Neural crest cell (in vitro differentiated cells): ENCODE measurements around the gene VWA5B2. TPM values are rescaled to one million over a fixed set of nuclear protein-coding genes. Genes with fewer than 3 reads are reported as not detected.
"Not testable (repeated sequence)": the region's sequence is repeated elsewhere in the genome, so short reads cannot be mapped to it uniquely, and the experiment has no call there.

Experiments used
- DNase-seq: peaks from one replicate; pipeline ENCODE4 v3.0.0; 2021; ENCODE audit warnings: low read depth, mixed read lengths, low spot score
- H3K27ac Mint-ChIP-seq: one replicate; pipeline ENCODE4 v1.8.0; 2021; ENCODE audit warnings: mild to moderate bottlenecking, mixed read lengths; ENCODE audit not compliant: unreplicated experiment
- H3K27me3 Mint-ChIP-seq: 2 replicates; pipeline ENCODE4 v1.8.0; 2021; ENCODE audit warnings: low read depth, mild to moderate bottlenecking, mixed read lengths
- H3K36me3 Mint-ChIP-seq: 2 replicates; pipeline ENCODE4 v1.8.0; 2021; ENCODE audit warnings: low read depth, mild to moderate bottlenecking, mixed read lengths
- H3K4me1 Mint-ChIP-seq: 2 replicates; pipeline ENCODE4 v1.8.0; 2021; ENCODE audit warnings: mixed read lengths
- H3K4me3 Mint-ChIP-seq: one replicate; pipeline ENCODE4 v1.8.0; 2021; ENCODE audit warnings: mild to moderate bottlenecking, mixed read lengths
- H3K9me3 Mint-ChIP-seq: 2 replicates; pipeline ENCODE4 v1.8.0; 2021; ENCODE audit warnings: mixed read lengths
- CTCF ChIP-seq: fragments of 200-600 bp; sonication (generic); conservative IDR thresholded peaks from 2 replicates; pipeline ENCODE4 v1.5.0; 2021; ENCODE audit warnings: antibody characterized with exemption, mild to moderate bottlenecking
- total RNA-seq: library from RNA; stranded (reverse); gene quantifications from 2 replicates; pipeline ENCODE4 v1.2.1, GENCODE V29; 2021

The VWA5B2 gene
- total RNA-seq, 1 donor from 2014 or later = 0.56 TPM

GRCh38 chr3:184261270-184261853 lies 32.0 kb downstream of the VWA5B2 start, which contains the start of gene CAMK2N2:
TSS of gene CAMK2N2 (minus strand) at chr3:184261553. CDS start at chr3:184261285, 268 bp downstream.
- peaks cover 80% of the 10 kb centered on the region for H3K27me3 Mint-ChIP-seq

GRCh38 chr3:184261854-184262763 lies 32.7 kb downstream of the VWA5B2 start:
- peaks cover 18% of the 10 kb centered on the region for H3K4me1 Mint-ChIP-seq
- peak overlapping the region; percentile 86 for H3K4me3 Mint-ChIP-seq
- H3K36me3 Mint-ChIP-seq = no peaks in the 10 kb centered on the region
- TF ChIP-seq CTCF = no peak
- H3K27me3 Mint-ChIP-seq = peaks cover 81% of the 10 kb centered on the region
- no peak overlapping the region for H3K27ac Mint-ChIP-seq
- no peak for DNase-seq
- H3K9me3 Mint-ChIP-seq = no peaks in the 10 kb centered on the region

More at GRCh38 chr3:184261270-184261853, 32.0 kb downstream of the VWA5B2 start, which contains the start of gene CAMK2N2:
- DNase-seq = peak; percentile 58
- H3K9me3 Mint-ChIP-seq = no peaks in the 10 kb centered on the region
- H3K4me3 Mint-ChIP-seq = peak within 1 kb of the TSS; percentile 90
- H3K4me1 Mint-ChIP-seq = peaks cover 18% of the 10 kb centered on the region
- H3K27ac Mint-ChIP-seq = peak within 1 kb of the TSS; percentile 19
- no peak for TF ChIP-seq CTCF
- H3K36me3 Mint-ChIP-seq = no peaks in the 10 kb centered on the region

GRCh38 chr3:184262764-184263179 lies 33.4 kb downstream of the VWA5B2 start:
- no peak for DNase-seq

GRCh38 chr3:184267249-184267648 lies 37.9 kb downstream of the VWA5B2 start:
- not testable (repeated sequence) for H3K27ac Mint-ChIP-seq, H3K4me1 Mint-ChIP-seq, DNase-seq, H3K36me3 Mint-ChIP-seq, H3K4me3 Mint-ChIP-seq, H3K9me3 Mint-ChIP-seq
- H3K27me3 Mint-ChIP-seq = peaks cover 67% of the 10 kb centered on the region

More at GRCh38 chr3:184262764-184263179, 33.4 kb downstream of the VWA5B2 start:
- Mint-ChIP-seq H3K27me3 (peaks cover 81% of the 10 kb centered on the region), H3K9me3 (no peaks in the 10 kb centered on the region), H3K36me3 (no peaks in the 10 kb centered on the region), H3K27ac (no peak overlapping the region), H3K4me3 (peak overlapping the region; percentile 56), H3K4me1 (peaks cover 18% of the 10 kb centered on the region)
- no peak for TF ChIP-seq CTCF

GRCh38 chr3:184272269-184272668 lies 42.9 kb downstream of the VWA5B2 start:
- DNase-seq = no peak
- Mint-ChIP-seq H3K9me3 (no peaks in the 10 kb centered on the region), H3K4me3 (no peak overlapping the region), H3K4me1 (no peaks in the 10 kb centered on the region), H3K27me3 (peaks cover 40% of the 10 kb centered on the region), H3K27ac (no peak overlapping the region), H3K36me3 (no peaks in the 10 kb centered on the region)
- no peak for TF ChIP-seq CTCF

GRCh38 chr3:184275381-184275701 lies 46.0 kb downstream of the VWA5B2 start:
- H3K27ac Mint-ChIP-seq = peak overlapping the region; percentile 37
- no peak for TF ChIP-seq CTCF
- no peak for DNase-seq
- peaks cover 37% of the 10 kb centered on the region for H3K27me3 Mint-ChIP-seq
- H3K36me3 Mint-ChIP-seq = no peaks in the 10 kb centered on the region
- H3K9me3 Mint-ChIP-seq = no peaks in the 10 kb centered on the region
- H3K4me3 Mint-ChIP-seq = no peak overlapping the region
- H3K4me1 Mint-ChIP-seq = no peaks in the 10 kb centered on the region
